K562 (cell line): ENCODE results near the gene SLC22A12. TPM values are rescaled to one million over a fixed set of nuclear protein-coding genes. Genes with fewer than 3 reads are reported as not detected.
A peak's percentile ranks its signal among the peaks of the same experiment; 100 is the strongest.

Source experiments
- ATF3 ChIP-seq, 2 experiments: fragments of 450-650 bp in 1 of 2; sonication (generic) in 1 of 2; formaldehyde crosslinking in 1 of 2; IDR thresholded peaks in 1 of 2; conservative IDR thresholded peaks in 1 of 2; 2 replicates each; pipeline versions ENCODE4 v1.6.1 to v1.8.1; 2016 to 2023; ENCODE audit warnings: mild to moderate bottlenecking in 2 of 2, moderate library complexity in 2 of 2, inconsistent platforms in 1 of 2, missing genetic modification reagents in 1 of 2
- CXXC5 ChIP-seq: fragments of 250-450 bp; sonication (Bioruptor Pico); IDR thresholded peaks from 2 replicates; pipeline ENCODE4 v1.8.0; 2022; ENCODE audit warnings: inconsistent platforms, mild to moderate bottlenecking, moderate library complexity
- LEF1 ChIP-seq: fragments of 450-650 bp; IDR thresholded peaks from 2 replicates; pipeline ENCODE4 v1.6.1; 2016; ENCODE audit warnings: mild to moderate bottlenecking
- SFPQ ChIP-seq: fragments of 200-400 bp; formaldehyde crosslinking; IDR thresholded peaks from 2 replicates; pipeline ENCODE4 v1.6.1; 2017; ENCODE audit warnings: mild to moderate bottlenecking, low read depth, low read length, moderate library complexity
- YBX1 ChIP-seq: fragments of 450-650 bp; IDR thresholded peaks from 2 replicates; pipeline ENCODE4 v1.7.1; 2016; ENCODE audit warnings: mild to moderate bottlenecking
- ZHX1 ChIP-seq: fragments of 150-350 bp; conservative IDR thresholded peaks from 2 replicates; pipeline ENCODE4 v1.6.1; 2014; ENCODE audit warnings: low read length
- ZNF384 ChIP-seq: IDR thresholded peaks from 2 replicates; pipeline ENCODE4 v1.6.1; 2012; ENCODE audit warnings: low read depth, low read length, improper control_type of control experiment
- polyA plus RNA-seq, 8 experiments: library from polyadenylated mRNA; depleted of rRNA in 4 of 8; stranded (reverse) in 5 of 8; unstranded in 3 of 8; fragments of >200 nt; fragmentation: Nextera tagmentation in 2 of 8; fragmentation: Illumina TruSeq in 1 of 8; extraction: Ambion mirVana in 2 of 8; extraction: Trizol in 1 of 8; gene quantifications; 2 replicates each; pipeline versions ENCODE4 v1.2.1 to v1.2.3, GENCODE V29; 2011 to 2014; ENCODE audit warnings: inconsistent platforms in 1 of 8, missing spikeins in 1 of 8
- total RNA-seq, 7 experiments: library from RNA; depleted of rRNA in 6 of 7; stranded (reverse); fragments of >200 nt in 6 of 7; fragmentation: Illumina TruSeq in 2 of 7; extraction: Trizol in 2 of 7; gene quantifications; 2 replicates each; pipeline versions ENCODE4 v1.2.1 to v1.2.3, GENCODE V29; 2011 to 2021; ENCODE audit warnings: low replicate concordance in 1 of 7
- TF ChIP-seq, protein P1 (sequence below), 2 experiments: IDR thresholded peaks; 2 replicates each; pipeline ENCODE4 v1.6.1; 2011; ENCODE audit warnings: borderline replicate concordance in 1 of 2, control low read depth in 1 of 2, low read depth in 1 of 2, low read length in 1 of 2, mild to moderate bottlenecking in 1 of 2, mixed read lengths in 1 of 2, moderate library complexity in 1 of 2; ENCODE audit not compliant: insufficient read depth in 1 of 2, insufficient read length in 1 of 2, poor library complexity in 1 of 2, severe bottlenecking in 1 of 2; ENCODE audit errors: extremely low read depth in 1 of 2
- TF ChIP-seq, protein P2 (sequence below): fragments of 450-650 bp; IDR thresholded peaks from 2 replicates; pipeline ENCODE4 v1.6.1; 2014; ENCODE audit warnings: low read depth, mild to moderate bottlenecking, moderate library complexity, borderline replicate concordance
- TF ChIP-seq, protein P3 (sequence below): fragments of 450-650 bp; IDR thresholded peaks from 2 replicates; pipeline ENCODE4 v1.6.1; 2018; ENCODE audit warnings: mild to moderate bottlenecking, low read depth; ENCODE audit not compliant: partially characterized antibody
- TF ChIP-seq, protein P4 (sequence below): sonication (generic); formaldehyde crosslinking; IDR thresholded peaks from 2 replicates; pipeline ENCODE4 v1.5.0; 2020; ENCODE audit warnings: missing genetic modification reagents
- TF ChIP-seq, protein P5 (sequence below): IDR thresholded peaks from 2 replicates; pipeline ENCODE4 v1.6.1; 2014; ENCODE audit warnings: antibody characterized with exemption

Gene SLC22A12
- total and polyA plus RNA-seq, 9 of the 15 experiments (the other 6 are each of a cell fraction or from before 2014, with no cell fraction given) = not detected

- TF ChIP-seq ZHX1 = no peak
- TF ChIP-seq, protein P1, sequence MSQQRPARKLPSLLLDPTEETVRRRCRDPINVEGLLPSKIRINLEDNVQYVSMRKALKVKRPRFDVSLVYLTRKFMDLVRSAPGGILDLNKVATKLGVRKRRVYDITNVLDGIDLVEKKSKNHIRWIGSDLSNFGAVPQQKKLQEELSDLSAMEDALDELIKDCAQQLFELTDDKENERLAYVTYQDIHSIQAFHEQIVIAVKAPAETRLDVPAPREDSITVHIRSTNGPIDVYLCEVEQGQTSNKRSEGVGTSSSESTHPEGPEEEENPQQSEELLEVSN (IDR thresholded peaks at IDR 0.05; ENCODE audit: borderline replicate concordance in 1 of 2, extremely low read depth in 1 of 2, insufficient read depth in 1 of 2, insufficient read length in 1 of 2, low read depth in 1 of 2, low read length in 1 of 2, poor library complexity in 1 of 2, severe bottlenecking in 1 of 2) = peak in 1 of 2 experiments; percentile 14
- TF ChIP-seq, protein P2, sequence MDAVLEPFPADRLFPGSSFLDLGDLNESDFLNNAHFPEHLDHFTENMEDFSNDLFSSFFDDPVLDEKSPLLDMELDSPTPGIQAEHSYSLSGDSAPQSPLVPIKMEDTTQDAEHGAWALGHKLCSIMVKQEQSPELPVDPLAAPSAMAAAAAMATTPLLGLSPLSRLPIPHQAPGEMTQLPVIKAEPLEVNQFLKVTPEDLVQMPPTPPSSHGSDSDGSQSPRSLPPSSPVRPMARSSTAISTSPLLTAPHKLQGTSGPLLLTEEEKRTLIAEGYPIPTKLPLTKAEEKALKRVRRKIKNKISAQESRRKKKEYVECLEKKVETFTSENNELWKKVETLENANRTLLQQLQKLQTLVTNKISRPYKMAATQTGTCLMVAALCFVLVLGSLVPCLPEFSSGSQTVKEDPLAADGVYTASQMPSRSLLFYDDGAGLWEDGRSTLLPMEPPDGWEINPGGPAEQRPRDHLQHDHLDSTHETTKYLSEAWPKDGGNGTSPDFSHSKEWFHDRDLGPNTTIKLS = no peak
- TF ChIP-seq, protein P3, sequence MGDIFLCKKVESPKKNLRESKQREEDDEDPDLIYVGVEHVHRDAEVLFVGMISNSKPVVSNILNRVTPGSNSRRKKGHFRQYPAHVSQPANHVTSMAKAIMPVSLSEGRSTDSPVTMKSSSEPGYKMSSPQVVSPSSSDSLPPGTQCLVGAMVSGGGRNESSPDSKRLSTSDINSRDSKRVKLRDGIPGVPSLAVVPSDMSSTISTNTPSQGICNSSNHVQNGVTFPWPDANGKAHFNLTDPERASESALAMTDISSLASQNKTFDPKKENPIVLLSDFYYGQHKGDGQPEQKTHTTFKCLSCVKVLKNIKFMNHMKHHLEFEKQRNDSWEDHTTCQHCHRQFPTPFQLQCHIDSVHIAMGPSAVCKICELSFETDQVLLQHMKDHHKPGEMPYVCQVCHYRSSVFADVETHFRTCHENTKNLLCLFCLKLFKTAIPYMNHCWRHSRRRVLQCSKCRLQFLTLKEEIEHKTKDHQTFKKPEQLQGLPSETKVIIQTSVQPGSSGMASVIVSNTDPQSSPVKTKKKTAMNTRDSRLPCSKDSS = no peak
- no peak for TF ChIP-seq ZNF384
- TF ChIP-seq LEF1 = peak; percentile 23; the same call in 1 of the 2 replicates
- TF ChIP-seq YBX1 = no peak
- TF ChIP-seq, protein P4, sequence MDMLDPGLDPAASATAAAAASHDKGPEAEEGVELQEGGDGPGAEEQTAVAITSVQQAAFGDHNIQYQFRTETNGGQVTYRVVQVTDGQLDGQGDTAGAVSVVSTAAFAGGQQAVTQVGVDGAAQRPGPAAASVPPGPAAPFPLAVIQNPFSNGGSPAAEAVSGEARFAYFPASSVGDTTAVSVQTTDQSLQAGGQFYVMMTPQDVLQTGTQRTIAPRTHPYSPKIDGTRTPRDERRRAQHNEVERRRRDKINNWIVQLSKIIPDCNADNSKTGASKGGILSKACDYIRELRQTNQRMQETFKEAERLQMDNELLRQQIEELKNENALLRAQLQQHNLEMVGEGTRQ (CRISPR knock-in tag) = peak; percentile 85
- peak; percentile 41 for TF ChIP-seq CXXC5 (CRISPR knock-in tag)
- no peak for TF ChIP-seq SFPQ
- TF ChIP-seq, protein P5, sequence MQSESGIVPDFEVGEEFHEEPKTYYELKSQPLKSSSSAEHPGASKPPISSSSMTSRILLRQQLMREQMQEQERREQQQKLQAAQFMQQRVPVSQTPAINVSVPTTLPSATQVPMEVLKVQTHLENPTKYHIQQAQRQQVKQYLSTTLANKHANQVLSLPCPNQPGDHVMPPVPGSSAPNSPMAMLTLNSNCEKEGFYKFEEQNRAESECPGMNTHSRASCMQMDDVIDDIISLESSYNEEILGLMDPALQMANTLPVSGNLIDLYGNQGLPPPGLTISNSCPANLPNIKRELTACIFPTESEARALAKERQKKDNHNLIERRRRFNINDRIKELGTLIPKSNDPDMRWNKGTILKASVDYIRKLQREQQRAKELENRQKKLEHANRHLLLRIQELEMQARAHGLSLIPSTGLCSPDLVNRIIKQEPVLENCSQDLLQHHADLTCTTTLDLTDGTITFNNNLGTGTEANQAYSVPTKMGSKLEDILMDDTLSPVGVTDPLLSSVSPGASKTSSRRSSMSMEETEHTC = no peak
- peak; percentile 81 for TF ChIP-seq ATF3 (IDR thresholded peaks at IDR 0.05)
- no peak for TF ChIP-seq ATF3 (CRISPR knock-in tag; conservative IDR thresholded peaks at IDR 0.05)
Measured at GRCh38 chr11:64571410-64572091, 19.5 kb upstream of the SLC22A12 start (continued).
